ENCODE data around the gene NAPEPLD.
"Not testable (repeated sequence)": the region's sequence is repeated elsewhere in the genome, so short reads cannot be mapped to it uniquely, and the experiment has no call there.

NAPEPLD gene

GRCh38 chr7:103148994-103149807 lies at the start of gene NAPEPLD:
Gene NAPEPLD (minus strand): TSS chr7:103149099. CDS start chr7:103128776, 20,323 bp downstream.
- peak; percentile 81 for DNase-seq

- DNase-seq = not testable (repeated sequence)
Observed at GRCh38 chr7:103198079-103198478, 49.2 kb upstream of the NAPEPLD start.

- DNase-seq = not testable (repeated sequence)
Observed at GRCh38 chr7:103195364-103195763, 46.5 kb upstream of the NAPEPLD start.

- not testable (repeated sequence) for DNase-seq
Observed at GRCh38 chr7:103172415-103173146, 23.7 kb upstream of the NAPEPLD start.

GRCh38 chr7:103171695-103172414 lies 23.0 kb upstream of the NAPEPLD start:
- not testable (repeated sequence) for DNase-seq

- DNase-seq = not testable (repeated sequence)
Observed at GRCh38 chr7:103166921-103167544, 18.1 kb upstream of the NAPEPLD start.

GRCh38 chr7:103163087-103163825 lies 14.4 kb upstream of the NAPEPLD start:
- DNase-seq = not testable (repeated sequence)

- DNase-seq = not testable (repeated sequence)
Observed at GRCh38 chr7:103162641-103163040, 13.7 kb upstream of the NAPEPLD start.

- DNase-seq = not testable (repeated sequence)
Observed at GRCh38 chr7:103161998-103162616, 13.2 kb upstream of the NAPEPLD start.

- DNase-seq = not testable (repeated sequence)
Observed at GRCh38 chr7:103159072-103159471, 10.2 kb upstream of the NAPEPLD start.

GRCh38 chr7:103155331-103156024 lies 6.6 kb upstream of the NAPEPLD start:
- DNase-seq = not testable (repeated sequence)

- DNase-seq = no peak
Observed at GRCh38 chr7:103154042-103154441, 5.1 kb upstream of the NAPEPLD start.

GRCh38 chr7:103152744-103153617 lies 4.1 kb upstream of the NAPEPLD start:
- DNase-seq = not testable (repeated sequence)

GRCh38 chr7:103151993-103152676 lies 3.2 kb upstream of the NAPEPLD start:
- DNase-seq = not testable (repeated sequence)

- DNase-seq = no peak
Observed at GRCh38 chr7:103150192-103150591, 1.3 kb upstream of the NAPEPLD start.

GRCh38 chr7:103149808-103150180 lies 895 bp upstream of the NAPEPLD start:
- no peak for DNase-seq

GRCh38 chr7:103148131-103148993 lies 537 bp downstream of the NAPEPLD start:
- DNase-seq = no peak

- not testable (repeated sequence) for DNase-seq
Observed at GRCh38 chr7:103144754-103145153, 4.1 kb downstream of the NAPEPLD start.
